Measurements from ENCODE around the gene LRRC34.

The LRRC34 gene

GRCh38 chr3:169813278-169813677, 574 bp upstream of the LRRC34 start:
- Histone ChIP-seq H3K27me3 (ENCODE audit: insufficient read depth, poor library complexity, severe bottlenecking) (no peaks in the 10 kb centered on the region), H3K4me3 (replicated peaks; ENCODE audit: insufficient read depth, low read length) (peak overlapping the region; percentile 79), H3K27ac (replicated peaks) (peak overlapping the region; percentile 93)
- DNase-seq (ENCODE audit: low read depth in 1 of 2, low spot score in 1 of 2): peak in 1 of 2 experiments; percentile 12
- TF ChIP-seq POLR2AphosphoS5 (IDR thresholded peaks at IDR 0.05; ENCODE audit: low read depth) (no peak), REST (IDR thresholded peaks at IDR 0.05; ENCODE audit: insufficient replicate concordance, low read depth) (no peak), SPI1 (IDR thresholded peaks at IDR 0.05; ENCODE audit: borderline replicate concordance, low read depth) (no peak), GABPA (IDR thresholded peaks at IDR 0.05; ENCODE audit: low read depth) (no peak), CTCF (IDR thresholded peaks at IDR 0.05; ENCODE audit: insufficient read depth, low read length) (no peak)

- DNase-seq (ENCODE audit: low read depth in 1 of 2, low spot score in 1 of 2): peak; percentile 29 to 65
- TF ChIP-seq POLR2AphosphoS5 (IDR thresholded peaks at IDR 0.05; ENCODE audit: low read depth) (no peak; the same call in 1 of the 2 replicates), REST (IDR thresholded peaks at IDR 0.05; ENCODE audit: insufficient replicate concordance, low read depth) (no peak), SPI1 (IDR thresholded peaks at IDR 0.05; ENCODE audit: borderline replicate concordance, low read depth) (peak; percentile 35; the same call in 1 of the 2 replicates)
- peak overlapping the region; percentile 93 for H3K27ac ChIP-seq (replicated peaks)
Measured at GRCh38 chr3:169811631-169812331, 923 bp downstream of the LRRC34 start.

GRCh38 chr3:169809230-169809795, 3.4 kb downstream of the LRRC34 start:
- Histone ChIP-seq H3K4me3 (replicated peaks; ENCODE audit: insufficient read depth, low read length) (no peak overlapping the region), H3K27ac (replicated peaks) (peak overlapping the region; percentile 6; the same call in 1 of the 2 replicates), H3K27me3 (ENCODE audit: insufficient read depth, poor library complexity, severe bottlenecking) (no peaks in the 10 kb centered on the region)
- no peak for DNase-seq (ENCODE audit: low read depth in 1 of 2, low spot score in 1 of 2)
- TF ChIP-seq SPI1 (IDR thresholded peaks at IDR 0.05; ENCODE audit: borderline replicate concordance, low read depth) (peak; percentile 84), CTCF (IDR thresholded peaks at IDR 0.05; ENCODE audit: insufficient read depth, low read length) (no peak), POLR2AphosphoS5 (IDR thresholded peaks at IDR 0.05; ENCODE audit: low read depth) (no peak), REST (IDR thresholded peaks at IDR 0.05; ENCODE audit: insufficient replicate concordance, low read depth) (no peak), GABPA (IDR thresholded peaks at IDR 0.05; ENCODE audit: low read depth) (no peak)

More at GRCh38 chr3:169811631-169812331, 923 bp downstream of the LRRC34 start:
- Histone ChIP-seq H3K4me3 (replicated peaks; ENCODE audit: insufficient read depth, low read length) (peak overlapping the region; percentile 79), H3K27me3 (ENCODE audit: insufficient read depth, poor library complexity, severe bottlenecking) (no peaks in the 10 kb centered on the region)
